Left ventricle myocardium inferior (tissue), 1 donor: ENCODE measurements around the gene ZFP36L2. TPM values are rescaled to one million over a fixed set of nuclear protein-coding genes. Genes with fewer than 3 reads are reported as not detected.
A peak's percentile ranks its signal among the peaks of the same experiment; 100 is the strongest.

Experiments used
- DNase-seq: peaks from one replicate; pipeline ENCODE4 v3.0.0-alpha.2; 2020
- H3K27ac ChIP-seq: fragments of 200-600 bp; replicated peaks from 2 replicates; pipeline ENCODE4 v1.8.0; 2021
- H3K27me3 ChIP-seq: fragments of 200-600 bp; 2 replicates; pipeline ENCODE4 v1.8.0; 2021; ENCODE audit warnings: low read depth
- H3K36me3 ChIP-seq: fragments of 200-600 bp; 2 replicates; pipeline ENCODE4 v1.8.0; 2021
- H3K4me1 ChIP-seq: fragments of 200-600 bp; 2 replicates; pipeline ENCODE4 v1.8.0; 2021
- H3K4me3 ChIP-seq: fragments of 200-600 bp; 2 replicates; pipeline ENCODE4 v1.8.0; 2021; ENCODE audit warnings: mild to moderate bottlenecking, moderate library complexity
- H3K9me3 ChIP-seq: fragments of 200-600 bp; replicated peaks from 2 replicates; pipeline ENCODE4 v1.8.0; 2021
- intact Hi-C: fragments of 100-400 bp; cut with micrococcal nuclease; formaldehyde crosslinking; loops from one replicate; pipeline ENCODE4 v1.11.0; 2022
- total RNA-seq: library from RNA; stranded (reverse); fragmentation: NEBNext Ultra II Directional; extraction: Animal tissue kit (Norgen Biotek cat#: 25700); gene quantifications from one replicate; pipeline ENCODE4 v1.2.1, GENCODE V29; 2021
- TF ChIP-seq, protein P1 (sequence below): fragments of 200-600 bp; IDR thresholded peaks from 2 replicates; pipeline ENCODE4 v1.8.0; 2021; ENCODE audit warnings: antibody characterized with exemption, mild to moderate bottlenecking, borderline replicate concordance
- donor health status: DM: no; HTN: yes; CAD: no; lungs with severe emphysema.

The ZFP36L2 gene
- total RNA-seq, 1 donor from 2014 or later, result 48.5 TPM

DNA sequence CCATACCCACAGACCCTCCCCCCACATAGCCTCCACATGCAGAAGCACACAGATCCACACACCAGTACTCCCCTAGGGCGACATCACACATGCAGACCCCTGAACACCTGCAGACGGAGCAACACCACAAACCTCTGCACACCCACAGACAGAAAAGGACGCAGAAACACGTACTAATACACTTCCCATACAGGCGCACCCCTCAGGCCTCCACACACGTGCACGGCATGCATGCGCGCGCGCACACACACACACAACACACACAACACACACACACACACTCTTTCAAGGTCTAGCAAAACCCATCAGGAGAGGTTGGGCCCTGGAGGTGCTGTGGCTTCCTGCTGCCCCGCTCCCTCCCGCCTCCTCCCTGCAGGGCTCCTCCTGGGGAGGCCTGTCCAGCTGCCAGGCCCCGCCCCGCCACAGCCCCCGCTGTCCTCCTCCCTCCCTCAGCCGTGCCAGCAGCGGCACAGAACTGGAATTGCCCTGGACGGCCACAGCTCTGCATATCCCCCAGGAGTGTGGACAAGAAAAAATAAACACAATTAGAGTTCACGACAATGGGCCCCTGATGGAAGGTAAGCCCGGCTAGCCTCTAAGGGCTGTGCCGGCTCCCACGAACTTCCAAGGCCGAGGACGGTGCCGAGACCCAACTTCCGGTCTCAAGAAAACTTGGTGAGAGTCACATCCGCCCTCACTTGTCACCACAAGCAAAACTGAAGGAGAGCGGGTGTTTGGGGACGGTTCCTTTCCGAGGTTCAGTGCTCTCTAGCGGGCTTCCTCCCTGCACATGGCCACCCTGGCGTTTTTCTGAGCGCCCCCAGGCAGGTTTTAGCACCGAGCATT, 6.8 kb downstream of the ZFP36L2 start:
- H3K4me3 ChIP-seq, result peak overlapping the region; percentile 94
- H3K27ac ChIP-seq, result peak overlapping the region; percentile 99
- intact Hi-C loops, result loop anchor here (10.0 kb wide), 2 partner anchors 85 to 275 kb away; no protein-coding TSS in a partner anchor
- no peaks in the 10 kb centered on the region for H3K27me3 ChIP-seq
- DNase-seq, result peak; percentile 90
- H3K36me3 ChIP-seq, result peaks cover 27% of the 10 kb centered on the region
- no peaks in the 10 kb centered on the region for H3K9me3 ChIP-seq
- peaks cover 93% of the 10 kb centered on the region for H3K4me1 ChIP-seq
- TF ChIP-seq, protein P1, sequence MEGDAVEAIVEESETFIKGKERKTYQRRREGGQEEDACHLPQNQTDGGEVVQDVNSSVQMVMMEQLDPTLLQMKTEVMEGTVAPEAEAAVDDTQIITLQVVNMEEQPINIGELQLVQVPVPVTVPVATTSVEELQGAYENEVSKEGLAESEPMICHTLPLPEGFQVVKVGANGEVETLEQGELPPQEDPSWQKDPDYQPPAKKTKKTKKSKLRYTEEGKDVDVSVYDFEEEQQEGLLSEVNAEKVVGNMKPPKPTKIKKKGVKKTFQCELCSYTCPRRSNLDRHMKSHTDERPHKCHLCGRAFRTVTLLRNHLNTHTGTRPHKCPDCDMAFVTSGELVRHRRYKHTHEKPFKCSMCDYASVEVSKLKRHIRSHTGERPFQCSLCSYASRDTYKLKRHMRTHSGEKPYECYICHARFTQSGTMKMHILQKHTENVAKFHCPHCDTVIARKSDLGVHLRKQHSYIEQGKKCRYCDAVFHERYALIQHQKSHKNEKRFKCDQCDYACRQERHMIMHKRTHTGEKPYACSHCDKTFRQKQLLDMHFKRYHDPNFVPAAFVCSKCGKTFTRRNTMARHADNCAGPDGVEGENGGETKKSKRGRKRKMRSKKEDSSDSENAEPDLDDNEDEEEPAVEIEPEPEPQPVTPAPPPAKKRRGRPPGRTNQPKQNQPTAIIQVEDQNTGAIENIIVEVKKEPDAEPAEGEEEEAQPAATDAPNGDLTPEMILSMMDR, result no peak

DNA sequence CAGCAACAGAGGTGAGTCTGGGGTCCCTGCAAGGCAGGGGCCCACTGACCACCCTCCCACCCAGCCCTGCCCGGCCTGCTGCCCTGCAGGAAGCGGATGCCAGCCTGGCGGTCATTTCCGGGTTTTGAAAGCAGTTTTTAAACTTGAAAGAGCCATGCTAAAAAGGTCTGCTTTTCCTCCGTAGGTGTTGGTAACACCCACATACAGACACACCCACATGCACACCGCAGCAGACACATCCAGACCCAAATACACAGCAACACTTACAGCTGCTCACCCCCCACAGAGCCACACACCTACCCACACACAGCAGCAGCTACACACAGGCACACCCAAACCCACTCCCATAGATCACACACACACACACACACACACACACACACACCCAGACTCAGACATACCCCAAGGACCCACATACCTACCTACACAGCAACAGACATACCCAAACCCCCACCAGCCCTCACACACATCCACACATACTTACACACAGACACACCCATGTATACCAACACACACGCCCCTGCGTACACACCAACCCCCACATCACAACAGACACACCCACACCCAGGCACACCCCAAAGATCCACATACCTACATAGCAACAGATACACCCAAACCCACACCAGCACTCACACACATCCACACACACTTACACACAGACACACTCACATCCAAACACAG, 7.6 kb downstream of the ZFP36L2 start:
- peak; percentile 54 for DNase-seq
- Histone ChIP-seq H3K9me3 (no peaks in the 10 kb centered on the region), H3K4me1 (peaks cover 86% of the 10 kb centered on the region), H3K4me3 (peak overlapping the region; percentile 94), H3K27ac (peak overlapping the region; percentile 99), H3K27me3 (no peaks in the 10 kb centered on the region), H3K36me3 (peaks cover 19% of the 10 kb centered on the region)
- intact Hi-C loops, result no loop called here
- TF ChIP-seq, protein P1, result no peak

- DNase-seq, result no peak
- H3K9me3 ChIP-seq, result no peaks in the 10 kb centered on the region
- peaks cover 80% of the 10 kb centered on the region for H3K4me1 ChIP-seq
- peak overlapping the region; percentile 94 for H3K4me3 ChIP-seq
- no peaks in the 10 kb centered on the region for H3K27me3 ChIP-seq
- intact Hi-C loops, result no loop called here
- H3K27ac ChIP-seq, result peak overlapping the region; percentile 99
- TF ChIP-seq, protein P1, result peak; percentile 36
- peaks cover 13% of the 10 kb centered on the region for H3K36me3 ChIP-seq
Measured at GRCh38 chr2:43218155-43218701, 8.2 kb downstream of the ZFP36L2 start.

- Histone ChIP-seq H3K36me3 (peaks cover 6% of the 10 kb centered on the region), H3K27me3 (no peaks in the 10 kb centered on the region), H3K4me1 (peaks cover 73% of the 10 kb centered on the region), H3K9me3 (no peaks in the 10 kb centered on the region), H3K4me3 (peak overlapping the region; percentile 94), H3K27ac (peak overlapping the region; percentile 99)
- TF ChIP-seq, protein P1, result no peak
- DNase-seq, result no peak
- intact Hi-C loops, result no loop called here
Measured at GRCh38 chr2:43217228-43218154, 8.9 kb downstream of the ZFP36L2 start.

DNA sequence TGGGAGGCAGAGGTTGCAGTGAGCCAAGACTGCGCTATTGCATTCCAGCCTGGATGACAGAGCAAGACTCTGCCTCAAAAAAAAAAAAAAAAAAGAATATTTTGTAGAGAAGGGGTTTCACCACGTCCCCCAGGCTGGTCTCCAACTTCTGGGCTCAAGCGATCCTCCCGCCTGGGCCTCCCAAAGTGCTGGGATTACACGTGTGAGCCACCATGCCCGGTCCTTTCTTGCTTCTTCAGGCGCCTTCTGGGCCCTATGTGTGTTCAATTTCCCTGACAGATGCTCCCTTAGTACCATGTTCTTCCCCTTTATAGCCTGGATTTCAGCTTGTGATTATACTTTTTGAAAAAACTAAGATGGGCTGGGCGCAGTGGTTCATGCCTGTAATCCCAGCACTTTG, 9.8 kb downstream of the ZFP36L2 start:
- H3K27ac ChIP-seq, result peak overlapping the region; percentile 99
- intact Hi-C loops, result no loop called here
- TF ChIP-seq, protein P1, result no peak
- no peaks in the 10 kb centered on the region for H3K27me3 ChIP-seq
- no peak overlapping the region for H3K4me3 ChIP-seq
- H3K4me1 ChIP-seq, result peaks cover 64% of the 10 kb centered on the region
- H3K36me3 ChIP-seq, result no peaks in the 10 kb centered on the region
- no peak for DNase-seq
- H3K9me3 ChIP-seq, result no peaks in the 10 kb centered on the region
